Aorta (tissue), 5 donors: Measurements from ENCODE around the gene VEPH1. TPM values are rescaled to one million over a fixed set of nuclear protein-coding genes. Genes with fewer than 3 reads are reported as not detected.

Source experiments
- ATAC-seq: fragments of 200-7000 bp; cut with Tn5 transposase; one replicate; pipeline ENCODE4 v1.9.1; 2022; ENCODE audit warnings: moderate library complexity; ENCODE audit not compliant: low FRiP score
- DNase-seq, 2 donors: peaks; one replicate each; pipeline ENCODE4 v3.0.0-alpha.2; 2020
- H3K27ac ChIP-seq, 2 donors: one replicate each; pipeline ENCODE4 v1.5.1; 2013; ENCODE audit warnings: low read length in 2 of 2, mild to moderate bottlenecking in 2 of 2, moderate library complexity in 2 of 2, control low read depth in 1 of 2, inconsistent platforms in 1 of 2, low read depth in 1 of 2
- H3K27me3 ChIP-seq, 2 donors: one replicate each; pipeline ENCODE4 v1.6.1; 2013; ENCODE audit warnings: control low read depth in 1 of 2, low read length in 1 of 2, mild to moderate bottlenecking in 1 of 2, moderate library complexity in 1 of 2; ENCODE audit not compliant: insufficient read depth in 2 of 2, control insufficient read depth in 1 of 2
- H3K36me3 ChIP-seq, 2 donors: one replicate each; pipeline ENCODE4 v1.6.1; 2013; ENCODE audit warnings: control low read depth in 1 of 2, low read length in 1 of 2, mild to moderate bottlenecking in 1 of 2; ENCODE audit not compliant: insufficient read depth in 2 of 2, control insufficient read depth in 1 of 2
- H3K4me1 ChIP-seq, 2 donors: one replicate each; pipeline ENCODE4 v1.6.1; 2013; ENCODE audit warnings: low read length in 2 of 2, control low read depth in 1 of 2, mild to moderate bottlenecking in 1 of 2, moderate library complexity in 1 of 2; ENCODE audit not compliant: insufficient read depth in 2 of 2, control insufficient read depth in 1 of 2
- H3K4me3 ChIP-seq, 2 donors: one replicate each; pipeline ENCODE4 v1.5.1; 2013; ENCODE audit warnings: low read length in 2 of 2, control low read depth in 1 of 2, mild to moderate bottlenecking in 1 of 2
- H3K9me3 ChIP-seq: one replicate; pipeline ENCODE4 v1.6.1; 2013; ENCODE audit warnings: mild to moderate bottlenecking, low read length; ENCODE audit not compliant: control insufficient read depth
- WGBS, 2 donors: extraction: QIAGEN DNeasy Blood & Tissue Kit; methylation state at CpG; one replicate each; pipeline ENCODE4 v1.1.7; 2013; 5-methylcytosine and 5-hydroxymethylcytosine counted together
- intact Hi-C, 2 donors: fragments of 100-400 bp; cut with DNase I; formaldehyde crosslinking; loops; one replicate each; pipeline versions ENCODE4 v1.14.2 to v1.15.0; 2022
- polyA plus RNA-seq, 2 donors: library from polyadenylated mRNA; stranded (reverse); fragments of 200-250 nt; gene quantifications; one replicate each; pipeline ENCODE4 v1.2.3, GENCODE V29; 2013
- total RNA-seq, 2 donors: library from RNA; stranded (reverse); fragmentation: NEBNext Ultra II Directional; extraction: Animal tissue kit (Norgen Biotek cat#: 25700); gene quantifications; one replicate each; pipeline ENCODE4 v1.2.1, GENCODE V29; 2021
- donor health status: healthy with polysubstance abuse.
- donor health status: Bipolar disorder and iron deficiency.
- donor health status: DM: no; HTN: no; CAD: no.
- donor health status: DM: no; HTN: no; CAD: no.
- donor health status: DM: yes; HTN: yes; CAD: no.

The VEPH1 gene
- total and polyA plus RNA-seq, 4 donors: 0.77 to 0.81 TPM; not detected in 2

GRCh38 chr3:157369727-157370421, 133.3 kb downstream of the VEPH1 start:
- ATAC-seq (no peak), DNase-seq (no peak)
- H3K4me3 ChIP-seq: no peak overlapping the region
- intact Hi-C loops: no loop called here
- H3K9me3 ChIP-seq: no peaks in the 10 kb centered on the region
- no peak overlapping the region for H3K27ac ChIP-seq
- no peaks in the 10 kb centered on the region for H3K36me3 ChIP-seq
- 17 to 18% methylated on average over 4 of the region's 4 CpGs for WGBS, 2 donors
- H3K27me3 ChIP-seq: no peaks in the 10 kb centered on the region
- peaks cover 0 to 6% of the 10 kb centered on the region in 2 donors for H3K4me1 ChIP-seq

GRCh38 chr3:157368171-157368570, 135.0 kb downstream of the VEPH1 start:
- ATAC-seq (no peak), DNase-seq (no peak)
- Histone ChIP-seq H3K9me3 (no peaks in the 10 kb centered on the region), H3K36me3 (no peaks in the 10 kb centered on the region), H3K27ac (no peak overlapping the region), H3K27me3 (no peaks in the 10 kb centered on the region), H3K4me3 (no peak overlapping the region), H3K4me1 (peaks cover 0 to 6% of the 10 kb centered on the region in 2 donors)
- intact Hi-C loops: no loop called here
- 96 to 97% methylated on average over 3 of the region's 3 CpGs for WGBS, 2 donors

DNA sequence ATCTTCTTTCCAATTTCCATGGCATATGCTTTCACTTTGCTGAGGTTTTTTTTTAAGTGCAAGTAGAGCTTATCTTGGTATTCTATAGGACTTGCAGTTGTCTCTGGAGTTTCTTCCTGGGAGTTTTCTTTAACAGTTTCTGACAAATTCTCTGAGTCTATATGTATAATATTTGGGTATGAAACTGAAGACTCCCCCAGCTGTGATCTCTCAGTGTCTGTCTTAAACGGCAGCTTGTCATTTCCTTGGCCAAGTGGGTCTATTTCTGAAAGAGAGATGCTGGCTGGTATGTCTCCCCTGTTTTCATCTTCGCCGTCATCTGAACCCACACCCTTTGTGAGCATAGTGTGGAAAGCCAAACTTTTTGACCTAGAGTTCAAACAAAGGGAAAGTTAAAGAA, 139.8 kb downstream of the VEPH1 start:
- no peak for DNase-seq

GRCh38 chr3:157362348-157362747, 140.9 kb downstream of the VEPH1 start:
- H3K9me3 ChIP-seq: no peaks in the 10 kb centered on the region
- ATAC-seq (no peak), DNase-seq (no peak)
- intact Hi-C loops: loop anchor here in 1 of 2 donors (5.0 kb wide), 1 partner anchor 55 kb away; no protein-coding TSS in a partner anchor
- no peaks in the 10 kb centered on the region for H3K36me3 ChIP-seq
- WGBS, 2 donors: 88 to 90% methylated on average over 2 of the region's 2 CpGs
- no peaks in the 10 kb centered on the region for H3K4me1 ChIP-seq
- H3K4me3 ChIP-seq: no peak overlapping the region
- H3K27ac ChIP-seq: no peak overlapping the region
- H3K27me3 ChIP-seq: no peaks in the 10 kb centered on the region

More for the DNA sequence above, 139.8 kb downstream of the VEPH1 start:
- intact Hi-C loops: loop anchor here in 1 of 2 donors (5.0 kb wide), 1 partner anchor 56 kb away; no protein-coding TSS in a partner anchor
- Histone ChIP-seq H3K27ac (no peak overlapping the region), H3K4me3 (no peak overlapping the region), H3K9me3 (no peaks in the 10 kb centered on the region), H3K4me1 (no peaks in the 10 kb centered on the region), H3K27me3 (no peaks in the 10 kb centered on the region), H3K36me3 (no peaks in the 10 kb centered on the region)
- WGBS, 2 donors: 86 to 87% methylated on average over 3 of the region's 3 CpGs
- ATAC-seq: no peak

- Histone ChIP-seq H3K9me3 (no peaks in the 10 kb centered on the region), H3K36me3 (no peaks in the 10 kb centered on the region), H3K4me1 (no peaks in the 10 kb centered on the region), H3K4me3 (no peak overlapping the region), H3K27me3 (no peaks in the 10 kb centered on the region), H3K27ac (no peak overlapping the region)
- 11 to 28% methylated on average over 2 of the region's 2 CpGs for WGBS, 2 donors
- DNase-seq (no peak), ATAC-seq (no peak)
- intact Hi-C loops: loop anchor here in 1 of 2 donors (5.0 kb wide), 1 partner anchor 53 kb away; no protein-coding TSS in a partner anchor
These were observed 143.2 kb downstream of the VEPH1 start for GRCh38 chr3:157360044-157360443.

DNA sequence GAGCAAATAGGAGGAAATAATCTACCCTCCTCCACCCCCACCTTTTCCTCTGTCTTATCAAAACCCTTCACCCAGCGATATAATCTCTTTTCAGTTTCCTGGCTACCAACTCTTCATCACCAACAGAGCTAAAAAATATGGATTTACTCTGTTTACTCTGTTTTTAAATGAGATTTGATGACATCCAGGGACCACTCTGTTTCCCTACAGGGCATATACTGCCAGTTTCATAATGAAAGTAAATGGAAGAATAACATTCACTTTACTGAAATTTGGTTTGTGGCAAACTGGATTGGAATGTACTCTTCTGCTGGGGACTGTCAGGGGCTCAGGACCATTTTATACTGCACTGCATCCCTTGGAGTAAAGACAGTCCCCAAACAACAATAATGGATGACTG, 146.7 kb downstream of the VEPH1 start:
- DNase-seq: no peak
- no peak overlapping the region for H3K27ac ChIP-seq
- WGBS, 2 donors: 57 to 70% methylated on average over 1 of the region's 1 CpG
- H3K36me3 ChIP-seq: no peaks in the 10 kb centered on the region
- no peaks in the 10 kb centered on the region for H3K9me3 ChIP-seq
- intact Hi-C loops: no loop called here
- ATAC-seq: no peak
- no peaks in the 10 kb centered on the region for H3K27me3 ChIP-seq
- H3K4me3 ChIP-seq: no peak overlapping the region
- no peaks in the 10 kb centered on the region for H3K4me1 ChIP-seq

GRCh38 chr3:157355276-157355675, 147.9 kb downstream of the VEPH1 start:
- no peaks in the 10 kb centered on the region for H3K4me1 ChIP-seq
- H3K9me3 ChIP-seq: no peaks in the 10 kb centered on the region
- intact Hi-C loops: no loop called here
- no peak overlapping the region for H3K27ac ChIP-seq
- H3K4me3 ChIP-seq: no peak overlapping the region
- no peak for ATAC-seq
- 52 to 61% methylated on average over 2 of the region's 2 CpGs for WGBS, 2 donors
- no peaks in the 10 kb centered on the region for H3K27me3 ChIP-seq
- no peaks in the 10 kb centered on the region for H3K36me3 ChIP-seq
- DNase-seq: no peak

GRCh38 chr3:157354722-157355121, 148.5 kb downstream of the VEPH1 start:
- no peaks in the 10 kb centered on the region for H3K27me3 ChIP-seq
- H3K9me3 ChIP-seq: no peaks in the 10 kb centered on the region
- no peak for ATAC-seq
- no peak overlapping the region for H3K27ac ChIP-seq
- no peak overlapping the region for H3K4me3 ChIP-seq
- intact Hi-C loops: no loop called here
- WGBS, 2 donors: 45 to 67% methylated on average over 1 of the region's 1 CpG
- no peaks in the 10 kb centered on the region for H3K4me1 ChIP-seq
- no peaks in the 10 kb centered on the region for H3K36me3 ChIP-seq
- no peak for DNase-seq

- Histone ChIP-seq H3K4me3 (no peak overlapping the region), H3K9me3 (no peaks in the 10 kb centered on the region), H3K4me1 (no peaks in the 10 kb centered on the region), H3K36me3 (no peaks in the 10 kb centered on the region), H3K27ac (no peak overlapping the region), H3K27me3 (no peaks in the 10 kb centered on the region)
- DNase-seq: no peak
- 92 to 96% methylated on average over 1 of the region's 1 CpG for WGBS, 2 donors
- no peak for ATAC-seq
- intact Hi-C loops: no loop called here
These were observed 149.0 kb downstream of the VEPH1 start for GRCh38 chr3:157354254-157354653.
